Measurements from ENCODE around the gene C6orf89.
"Not testable (repeated sequence)": the region's sequence is repeated elsewhere in the genome, so short reads cannot be mapped to it uniquely, and the experiment has no call there.

The C6orf89 gene

GRCh38 chr6:36875250-36875633 is 10.5 kb upstream of the C6orf89 start:
- peak overlapping the region; percentile 85 to 100 (median 94) for H3K4me3 ChIP-seq (ENCODE audit: low read depth in 1 of 5, low read length in 5 of 5)
- peaks cover 0 to 6% (median 2%) of the 10 kb centered on the region in 5 donors for H3K36me3 ChIP-seq (ENCODE audit: control insufficient read depth in 5 of 5, insufficient read depth in 5 of 5, low read length in 5 of 5)
- peak overlapping the region in 4 of 5 donors; percentile 81 to 99 (median 92) for H3K9ac ChIP-seq (ENCODE audit: low read length in 5 of 5)
- H3K4me1 ChIP-seq (ENCODE audit: control insufficient read depth in 5 of 5, insufficient read depth in 5 of 5, low read length in 5 of 5) = peaks cover 0 to 18% (median 16%) of the 10 kb centered on the region in 5 donors
- no peaks in the 10 kb centered on the region for H3K9me3 ChIP-seq (ENCODE audit: control insufficient read depth in 5 of 5, low read length in 5 of 5)
- H3K27me3 ChIP-seq (ENCODE audit: control insufficient read depth in 5 of 5, insufficient read depth in 4 of 5, low read length in 5 of 5) = peaks cover 0 to 4% (median 0%) of the 10 kb centered on the region in 5 donors
- peak overlapping the region; percentile 94 for H3K27ac ChIP-seq (ENCODE audit: low read depth, low read length)

- Histone ChIP-seq H3K4me1 (ENCODE audit: control insufficient read depth in 5 of 5, insufficient read depth in 5 of 5, low read length in 5 of 5) (peaks cover 0 to 22% (median 17%) of the 10 kb centered on the region in 5 donors), H3K36me3 (ENCODE audit: control insufficient read depth in 5 of 5, insufficient read depth in 5 of 5, low read length in 5 of 5) (no peaks in the 10 kb centered on the region), H3K27me3 (ENCODE audit: control insufficient read depth in 5 of 5, insufficient read depth in 4 of 5, low read length in 5 of 5) (no peaks in the 10 kb centered on the region), H3K9me3 (ENCODE audit: control insufficient read depth in 5 of 5, low read length in 5 of 5) (no peaks in the 10 kb centered on the region), H3K4me3 (ENCODE audit: low read depth in 1 of 5, low read length in 5 of 5) (no peak overlapping the region), H3K27ac (ENCODE audit: low read depth, low read length) (no peak overlapping the region), H3K9ac (ENCODE audit: low read length in 5 of 5) (no peak overlapping the region)
These were observed 1.1 kb upstream of the C6orf89 start for GRCh38 chr6:36884610-36885009.

GRCh38 chr6:36886950-36887618 is 1.3 kb downstream of the C6orf89 start:
- Histone ChIP-seq H3K36me3 (ENCODE audit: control insufficient read depth in 5 of 5, insufficient read depth in 5 of 5, low read length in 5 of 5) (peaks cover 0 to 2% (median 0%) of the 10 kb centered on the region in 5 donors), H3K27ac (ENCODE audit: low read depth, low read length) (no peak overlapping the region), H3K27me3 (ENCODE audit: control insufficient read depth in 5 of 5, insufficient read depth in 4 of 5, low read length in 5 of 5) (no peaks in the 10 kb centered on the region), H3K9me3 (ENCODE audit: control insufficient read depth in 5 of 5, low read length in 5 of 5) (no peaks in the 10 kb centered on the region), H3K4me1 (ENCODE audit: control insufficient read depth in 5 of 5, insufficient read depth in 5 of 5, low read length in 5 of 5) (peaks cover 0 to 22% (median 17%) of the 10 kb centered on the region in 5 donors), H3K4me3 (ENCODE audit: low read depth in 1 of 5, low read length in 5 of 5) (peak overlapping the region in 3 of 5 donors; percentile 91 to 94 (median 92)), H3K9ac (ENCODE audit: low read length in 5 of 5) (peak overlapping the region in 3 of 5 donors; percentile 85 to 90 (median 88))

GRCh38 chr6:36888115-36888643 is 2.4 kb downstream of the C6orf89 start:
- peaks cover 0 to 8% (median 2%) of the 10 kb centered on the region in 5 donors for H3K36me3 ChIP-seq (ENCODE audit: control insufficient read depth in 5 of 5, insufficient read depth in 5 of 5, low read length in 5 of 5)
- H3K4me3 ChIP-seq (ENCODE audit: low read depth in 1 of 5, low read length in 5 of 5) = no peak overlapping the region
- no peaks in the 10 kb centered on the region for H3K27me3 ChIP-seq (ENCODE audit: control insufficient read depth in 5 of 5, insufficient read depth in 4 of 5, low read length in 5 of 5)
- H3K9me3 ChIP-seq (ENCODE audit: control insufficient read depth in 5 of 5, low read length in 5 of 5) = no peaks in the 10 kb centered on the region
- peaks cover 0 to 22% (median 17%) of the 10 kb centered on the region in 5 donors for H3K4me1 ChIP-seq (ENCODE audit: control insufficient read depth in 5 of 5, insufficient read depth in 5 of 5, low read length in 5 of 5)
- H3K9ac ChIP-seq (ENCODE audit: low read length in 5 of 5) = no peak overlapping the region
- no peak overlapping the region for H3K27ac ChIP-seq (ENCODE audit: low read depth, low read length)

GRCh38 chr6:36888654-36889481 is 3.1 kb downstream of the C6orf89 start:
- Histone ChIP-seq H3K9me3 (ENCODE audit: control insufficient read depth in 5 of 5, low read length in 5 of 5) (no peaks in the 10 kb centered on the region), H3K4me3 (ENCODE audit: low read depth in 1 of 5, low read length in 5 of 5) (no peak overlapping the region), H3K9ac (ENCODE audit: low read length in 5 of 5) (peak overlapping the region in 1 of 5 donors; percentile 16), H3K36me3 (ENCODE audit: control insufficient read depth in 5 of 5, insufficient read depth in 5 of 5, low read length in 5 of 5) (peaks cover 0 to 8% (median 2%) of the 10 kb centered on the region in 5 donors), H3K4me1 (ENCODE audit: control insufficient read depth in 5 of 5, insufficient read depth in 5 of 5, low read length in 5 of 5) (peaks cover 0 to 22% (median 17%) of the 10 kb centered on the region in 5 donors), H3K27me3 (ENCODE audit: control insufficient read depth in 5 of 5, insufficient read depth in 4 of 5, low read length in 5 of 5) (no peaks in the 10 kb centered on the region), H3K27ac (ENCODE audit: low read depth, low read length) (no peak overlapping the region)

GRCh38 chr6:36890112-36890663 is 4.4 kb downstream of the C6orf89 start:
- H3K27me3 ChIP-seq (ENCODE audit: control insufficient read depth in 5 of 5, insufficient read depth in 4 of 5, low read length in 5 of 5) = no peaks in the 10 kb centered on the region

GRCh38 chr6:36891153-36891552 is 5.4 kb downstream of the C6orf89 start:
- H3K4me3 ChIP-seq (ENCODE audit: low read depth in 1 of 5, low read length in 5 of 5); H3K9ac ChIP-seq (ENCODE audit: low read length in 5 of 5); H3K27ac ChIP-seq (ENCODE audit: low read depth, low read length); H3K9me3 ChIP-seq (ENCODE audit: control insufficient read depth in 5 of 5, low read length in 5 of 5); H3K27me3 ChIP-seq (ENCODE audit: control insufficient read depth in 5 of 5, insufficient read depth in 4 of 5, low read length in 5 of 5): not testable (repeated sequence)
- peaks cover 11 to 24% (median 13%) of the 10 kb centered on the region in 5 donors for H3K36me3 ChIP-seq (ENCODE audit: control insufficient read depth in 5 of 5, insufficient read depth in 5 of 5, low read length in 5 of 5)
- H3K4me1 ChIP-seq (ENCODE audit: control insufficient read depth in 5 of 5, insufficient read depth in 5 of 5, low read length in 5 of 5) = peaks cover 0 to 14% (median 9%) of the 10 kb centered on the region in 5 donors

More at GRCh38 chr6:36890112-36890663, 4.4 kb downstream of the C6orf89 start:
- Histone ChIP-seq H3K9me3 (ENCODE audit: control insufficient read depth in 5 of 5, low read length in 5 of 5) (no peaks in the 10 kb centered on the region), H3K4me3 (ENCODE audit: low read depth in 1 of 5, low read length in 5 of 5) (no peak overlapping the region), H3K4me1 (ENCODE audit: control insufficient read depth in 5 of 5, insufficient read depth in 5 of 5, low read length in 5 of 5) (peaks cover 0 to 20% (median 15%) of the 10 kb centered on the region in 5 donors), H3K36me3 (ENCODE audit: control insufficient read depth in 5 of 5, insufficient read depth in 5 of 5, low read length in 5 of 5) (peaks cover 5 to 18% (median 13%) of the 10 kb centered on the region in 5 donors), H3K9ac (ENCODE audit: low read length in 5 of 5) (no peak overlapping the region), H3K27ac (ENCODE audit: low read depth, low read length) (no peak overlapping the region)

- H3K9me3 ChIP-seq (ENCODE audit: control insufficient read depth in 5 of 5, low read length in 5 of 5) = no peaks in the 10 kb centered on the region
- H3K4me1 ChIP-seq (ENCODE audit: control insufficient read depth in 5 of 5, insufficient read depth in 5 of 5, low read length in 5 of 5) = no peaks in the 10 kb centered on the region
- H3K9ac ChIP-seq (ENCODE audit: low read length in 5 of 5) = no peak overlapping the region
- no peak overlapping the region for H3K4me3 ChIP-seq (ENCODE audit: low read depth in 1 of 5, low read length in 5 of 5)
- no peak overlapping the region for H3K27ac ChIP-seq (ENCODE audit: low read depth, low read length)
- H3K36me3 ChIP-seq (ENCODE audit: control insufficient read depth in 5 of 5, insufficient read depth in 5 of 5, low read length in 5 of 5) = peaks cover 17 to 31% (median 21%) of the 10 kb centered on the region in 5 donors
- no peaks in the 10 kb centered on the region for H3K27me3 ChIP-seq (ENCODE audit: control insufficient read depth in 5 of 5, insufficient read depth in 4 of 5, low read length in 5 of 5)
These were observed 8.5 kb downstream of the C6orf89 start for GRCh38 chr6:36893976-36894932.

- Histone ChIP-seq H3K27me3 (ENCODE audit: control insufficient read depth in 5 of 5, insufficient read depth in 4 of 5, low read length in 5 of 5) (no peaks in the 10 kb centered on the region), H3K4me3 (ENCODE audit: low read depth in 1 of 5, low read length in 5 of 5) (no peak overlapping the region), H3K36me3 (ENCODE audit: control insufficient read depth in 5 of 5, insufficient read depth in 5 of 5, low read length in 5 of 5) (peaks cover 27 to 42% (median 36%) of the 10 kb centered on the region in 5 donors), H3K9ac (ENCODE audit: low read length in 5 of 5) (no peak overlapping the region), H3K27ac (ENCODE audit: low read depth, low read length) (no peak overlapping the region), H3K4me1 (ENCODE audit: control insufficient read depth in 5 of 5, insufficient read depth in 5 of 5, low read length in 5 of 5) (no peaks in the 10 kb centered on the region), H3K9me3 (ENCODE audit: control insufficient read depth in 5 of 5, low read length in 5 of 5) (no peaks in the 10 kb centered on the region)
These were observed 11.9 kb downstream of the C6orf89 start for GRCh38 chr6:36897609-36898008.

All from subcutaneous abdominal adipose tissue (tissue), 5 donors.